ENCODE data around the gene EIF1.

Gene EIF1

GRCh38 chr17:41738077-41738800, 49.6 kb downstream of the EIF1 start:
- DNase-seq, result peak; percentile 81

GRCh38 chr17:41738801-41739112, 50.1 kb downstream of the EIF1 start:
- DNase-seq, result no peak

GRCh38 chr17:41739661-41740352, 51.1 kb downstream of the EIF1 start:
- DNase-seq, result peak; percentile 18

GRCh38 chr17:41740506-41740905, 51.8 kb downstream of the EIF1 start:
- DNase-seq, result no peak

- DNase-seq, result no peak
Measured at GRCh38 chr17:41741709-41742108, 53.0 kb downstream of the EIF1 start.
